Tibial nerve (tissue), 4 donors: Measurements from ENCODE around the gene PGAP3. TPM values are rescaled to one million over a fixed set of nuclear protein-coding genes. Genes with fewer than 3 reads are reported as not detected.
A peak's percentile ranks its signal among the peaks of the same experiment; 100 is the strongest.

ENCODE experiments used
- DNase-seq, 2 donors: peaks; one replicate each; pipeline ENCODE4 v3.0.0-alpha.2; 2019; ENCODE audit warnings: low spot score in 2 of 2
- H3K27ac ChIP-seq, 4 donors: fragments of 200-600 bp; sonication (generic) in 3 of 4; one replicate each; pipeline ENCODE4 v1.5.1; 2017 to 2019; ENCODE audit warnings: mild to moderate bottlenecking in 1 of 4
- H3K27me3 ChIP-seq, 2 donors: fragments of 200-600 bp; sonication (generic) in 1 of 2; one replicate each; pipeline versions ENCODE4 v1.5.1 to v1.6.0; 2017 to 2019
- H3K36me3 ChIP-seq, 3 donors: fragments of 200-600 bp; sonication (generic); one replicate each; pipeline ENCODE4 v1.5.1; 2018 to 2019
- H3K4me1 ChIP-seq, 4 donors: fragments of 200-600 bp; sonication (generic) in 3 of 4; one replicate each; pipeline ENCODE4 v1.5.1; 2017 to 2019
- H3K4me3 ChIP-seq, 4 donors: fragments of 200-600 bp; sonication (generic) in 3 of 4; one replicate each; pipeline ENCODE4 v1.5.1; 2017 to 2019; ENCODE audit warnings: mild to moderate bottlenecking in 1 of 4, moderate library complexity in 1 of 4
- H3K9me3 ChIP-seq, 4 donors: fragments of 200-600 bp; sonication (generic) in 3 of 4; one replicate each; pipeline ENCODE4 v1.5.1; 2017 to 2019
- EP300 ChIP-seq, 2 donors: sonication (generic); formaldehyde crosslinking; IDR thresholded peaks; one replicate each; pipeline ENCODE4 v1.6.1; 2017; ENCODE audit warnings: antibody characterized with exemption in 2 of 2, mild to moderate bottlenecking in 1 of 2
- POLR2A ChIP-seq, 2 donors: fragments of 450-650 bp; IDR thresholded peaks; one replicate each; pipeline ENCODE4 v1.6.1; 2017; ENCODE audit warnings: antibody characterized with exemption in 2 of 2, mild to moderate bottlenecking in 2 of 2, moderate library complexity in 2 of 2
- WGBS, 2 donors: methylation state at CpG; one replicate each; pipeline ENCODE4 v1.1.5; 2018; 5-methylcytosine and 5-hydroxymethylcytosine counted together
- total RNA-seq, 4 donors: library from RNA; depleted of rRNA; stranded (reverse); fragments of >200 nt; gene quantifications; one replicate each; pipeline ENCODE4 v1.1.0, GENCODE V29; 2016
- TF ChIP-seq, protein P1 (sequence below), 5 experiments: fragments of 200-600 bp in 3 of 5; fragments of 450-650 bp in 2 of 5; sonication (generic) in 3 of 5; IDR thresholded peaks; one replicate each; pipeline ENCODE4 v1.5.1; 2016 to 2019; ENCODE audit warnings: antibody characterized with exemption in 5 of 5, mild to moderate bottlenecking in 3 of 5, moderate library complexity in 2 of 5

The PGAP3 gene
- total RNA-seq, 4 donors from 2014 or later: 10.9 to 16.5 (median 15.1) TPM

DNA sequence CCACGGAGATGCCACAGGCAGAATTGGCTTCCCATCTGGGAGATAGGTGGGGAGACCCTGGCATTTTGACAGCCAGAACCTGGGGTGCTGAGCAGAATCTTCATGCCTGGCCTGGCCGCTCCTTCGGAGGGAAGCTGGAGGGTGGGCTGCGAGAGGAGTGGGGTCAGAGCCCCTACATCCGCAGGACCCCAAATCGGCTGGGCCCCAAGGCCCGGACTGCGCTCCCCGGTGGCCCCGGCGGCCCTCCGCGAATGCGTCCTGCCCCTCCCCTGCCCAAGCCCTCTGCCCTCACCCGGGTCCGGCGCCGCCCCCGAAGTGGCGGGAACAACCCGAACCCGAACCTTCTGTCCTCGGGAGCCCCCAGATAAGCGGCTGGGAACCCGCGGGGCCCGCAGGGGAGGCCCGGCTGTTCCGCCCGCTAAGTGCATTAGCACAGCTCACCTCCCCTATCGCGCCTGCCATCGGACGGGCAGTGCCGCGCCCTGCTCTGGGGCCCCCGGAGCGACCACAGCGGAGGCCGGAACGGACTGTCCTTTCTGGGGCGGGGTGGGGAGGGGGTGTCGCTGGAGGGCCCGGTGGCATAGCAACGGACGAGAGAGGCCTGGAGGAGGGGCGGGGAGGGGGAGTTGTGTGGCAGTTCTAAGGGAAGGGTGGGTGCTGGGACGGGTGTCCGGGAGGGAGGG, 20.5 kb downstream of the PGAP3 start:
- Histone ChIP-seq H3K36me3 (peaks cover 0 to 14% (median 0%) of the 10 kb centered on the region in 3 donors), H3K4me3 (peak overlapping the region; percentile 15 to 54 (median 46)), H3K9me3 (no peaks in the 10 kb centered on the region), H3K27ac (peak overlapping the region; percentile 27 to 70 (median 52)), H3K27me3 (peaks cover 0 to 59% of the 10 kb centered on the region in 2 donors), H3K4me1 (peaks cover 0 to 76% (median 46%) of the 10 kb centered on the region in 4 donors)
- WGBS, 2 donors: 14 to 16% methylated on average over 26 to 44 of the region's 49 CpGs
- no peak for DNase-seq
- TF ChIP-seq EP300 (IDR thresholded peaks at IDR 0.05): peak in 1 of 2 donors; percentile 33
- TF ChIP-seq, protein P1, sequence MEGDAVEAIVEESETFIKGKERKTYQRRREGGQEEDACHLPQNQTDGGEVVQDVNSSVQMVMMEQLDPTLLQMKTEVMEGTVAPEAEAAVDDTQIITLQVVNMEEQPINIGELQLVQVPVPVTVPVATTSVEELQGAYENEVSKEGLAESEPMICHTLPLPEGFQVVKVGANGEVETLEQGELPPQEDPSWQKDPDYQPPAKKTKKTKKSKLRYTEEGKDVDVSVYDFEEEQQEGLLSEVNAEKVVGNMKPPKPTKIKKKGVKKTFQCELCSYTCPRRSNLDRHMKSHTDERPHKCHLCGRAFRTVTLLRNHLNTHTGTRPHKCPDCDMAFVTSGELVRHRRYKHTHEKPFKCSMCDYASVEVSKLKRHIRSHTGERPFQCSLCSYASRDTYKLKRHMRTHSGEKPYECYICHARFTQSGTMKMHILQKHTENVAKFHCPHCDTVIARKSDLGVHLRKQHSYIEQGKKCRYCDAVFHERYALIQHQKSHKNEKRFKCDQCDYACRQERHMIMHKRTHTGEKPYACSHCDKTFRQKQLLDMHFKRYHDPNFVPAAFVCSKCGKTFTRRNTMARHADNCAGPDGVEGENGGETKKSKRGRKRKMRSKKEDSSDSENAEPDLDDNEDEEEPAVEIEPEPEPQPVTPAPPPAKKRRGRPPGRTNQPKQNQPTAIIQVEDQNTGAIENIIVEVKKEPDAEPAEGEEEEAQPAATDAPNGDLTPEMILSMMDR (IDR thresholded peaks at IDR 0.05): no peak

DNA sequence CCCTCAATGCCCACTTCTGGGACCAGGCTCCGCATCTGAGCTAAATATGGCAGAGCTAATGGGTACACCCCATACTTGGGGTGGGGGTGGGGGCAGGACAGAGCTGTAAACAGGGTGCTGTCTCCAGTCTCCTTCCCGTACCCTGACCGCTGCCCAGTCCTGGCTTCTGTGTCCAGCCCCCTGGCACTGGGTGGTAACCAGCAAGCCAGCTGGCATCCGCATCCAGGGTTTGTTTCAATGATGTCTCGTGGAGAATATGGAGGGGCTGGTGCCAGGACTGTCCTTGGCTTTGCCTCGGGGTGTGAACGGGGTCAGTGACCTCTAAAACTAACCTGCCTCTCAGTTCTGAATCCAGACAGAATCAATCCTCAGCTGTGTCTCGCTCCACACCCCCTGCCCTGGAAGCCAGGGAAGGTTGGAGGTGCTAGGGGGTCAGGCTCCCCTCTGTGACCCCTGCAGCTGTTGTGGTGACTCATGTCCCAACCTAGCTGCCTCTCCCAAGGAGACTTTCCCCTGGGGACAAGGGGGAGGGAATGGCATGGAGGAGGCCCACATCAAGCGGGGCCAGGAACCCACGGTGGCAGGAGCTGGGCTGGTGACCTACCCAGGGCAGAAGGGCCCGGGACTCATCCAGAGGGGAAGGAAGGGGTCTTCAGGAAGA, 21.1 kb downstream of the PGAP3 start:
- Histone ChIP-seq H3K27ac (peak overlapping the region; percentile 27 to 70 (median 52)), H3K4me1 (peaks cover 0 to 77% (median 46%) of the 10 kb centered on the region in 4 donors), H3K4me3 (peak overlapping the region in 3 of 4 donors; percentile 39 to 54 (median 53)), H3K36me3 (peaks cover 0 to 20% (median 0%) of the 10 kb centered on the region in 3 donors), H3K9me3 (no peaks in the 10 kb centered on the region), H3K27me3 (peaks cover 0 to 59% of the 10 kb centered on the region in 2 donors)
- no peak for DNase-seq
- TF ChIP-seq, protein P1 (IDR thresholded peaks at IDR 0.05): no peak
- peak in 1 of 2 donors; percentile 19 for TF ChIP-seq EP300 (IDR thresholded peaks at IDR 0.05)
- 54 to 60% methylated on average over 10 to 11 of the region's 11 CpGs for WGBS, 2 donors

DNA sequence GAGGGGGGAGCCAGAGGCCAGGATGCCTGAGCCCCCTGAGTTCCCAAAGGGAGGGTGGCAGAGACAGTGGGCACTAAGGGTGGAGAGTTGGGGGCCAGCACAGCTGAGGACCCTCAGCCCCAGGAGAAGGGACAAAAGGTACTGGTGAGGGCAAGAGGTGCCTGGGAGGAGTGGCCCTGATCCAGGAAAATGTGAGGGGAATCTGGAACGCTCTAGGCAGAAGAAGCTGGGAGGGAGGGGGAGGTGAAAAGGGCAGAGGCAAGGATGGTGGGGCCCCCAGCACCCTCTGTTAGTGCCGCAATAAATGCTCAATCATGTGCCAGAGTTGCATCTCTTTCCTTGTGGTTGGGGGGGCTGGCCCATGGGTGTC, 21.6 kb downstream of the PGAP3 start:
- DNase-seq: no peak
- WGBS, 2 donors: 29 to 42% methylated on average over 2 of the region's 2 CpGs
- TF ChIP-seq EP300 (IDR thresholded peaks at IDR 0.05) (no peak), POLR2A (IDR thresholded peaks at IDR 0.05) (no peak)
- TF ChIP-seq, protein P1 (IDR thresholded peaks at IDR 0.05): no peak
- Histone ChIP-seq H3K27me3 (peaks cover 0 to 56% of the 10 kb centered on the region in 2 donors), H3K9me3 (no peaks in the 10 kb centered on the region), H3K36me3 (peaks cover 0 to 26% (median under 1%) of the 10 kb centered on the region in 3 donors), H3K4me3 (no peak overlapping the region), H3K27ac (peak overlapping the region in 2 of 4 donors; percentile 60 to 70), H3K4me1 (peaks cover 0 to 79% (median 46%) of the 10 kb centered on the region in 4 donors)

DNA sequence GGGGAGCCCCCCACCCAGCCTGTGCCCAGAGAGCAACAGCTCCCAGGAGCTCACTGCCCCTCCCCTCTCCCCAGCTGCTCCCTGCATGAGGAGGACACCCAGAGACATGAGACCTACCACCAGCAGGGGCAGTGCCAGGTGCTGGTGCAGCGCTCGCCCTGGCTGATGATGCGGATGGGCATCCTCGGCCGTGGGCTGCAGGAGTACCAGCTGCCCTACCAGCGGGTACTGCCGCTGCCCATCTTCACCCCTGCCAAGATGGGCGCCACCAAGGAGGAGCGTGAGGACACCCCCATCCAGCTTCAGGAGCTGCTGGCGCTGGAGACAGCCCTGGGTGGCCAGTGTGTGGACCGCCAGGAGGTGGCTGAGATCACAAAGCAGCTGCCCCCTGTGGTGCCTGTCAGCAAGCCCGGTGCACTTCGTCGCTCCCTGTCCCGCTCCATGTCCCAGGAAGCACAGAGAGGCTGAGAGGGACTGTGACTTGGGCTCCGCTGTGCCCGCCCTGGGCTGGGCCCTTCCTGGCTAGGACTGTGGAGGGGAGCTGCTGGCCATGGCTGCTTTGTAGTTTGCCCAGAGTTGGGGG, 22.1 kb downstream of the PGAP3 start:
- peaks cover 0 to 51% of the 10 kb centered on the region in 2 donors for H3K27me3 ChIP-seq
- 79 to 93% methylated on average over 2 to 3 of the region's 17 CpGs for WGBS, 2 donors
- no peaks in the 10 kb centered on the region for H3K9me3 ChIP-seq
- no peak for TF ChIP-seq POLR2A (IDR thresholded peaks at IDR 0.05)
- TF ChIP-seq, protein P1 (IDR thresholded peaks at IDR 0.05): no peak
- TF ChIP-seq EP300 (IDR thresholded peaks at IDR 0.05): no peak
- peaks cover 0 to 30% (median 5%) of the 10 kb centered on the region in 3 donors for H3K36me3 ChIP-seq
- peak overlapping the region in 2 of 4 donors; percentile 60 to 70 for H3K27ac ChIP-seq
- peaks cover 0 to 84% (median 46%) of the 10 kb centered on the region in 4 donors for H3K4me1 ChIP-seq
- no peak for DNase-seq
- no peak overlapping the region for H3K4me3 ChIP-seq
